IgD-negative memory B cell (primary cell): ENCODE data around the gene LAMB4. TPM values are rescaled to one million over a fixed set of nuclear protein-coding genes. Genes with fewer than 3 reads are reported as not detected.

Experiments used
- H3K27ac Mint-ChIP-seq, 3 donors: one replicate each; pipeline ENCODE4 v1.8.0; 2020 to 2022; ENCODE audit warnings: mild to moderate bottlenecking in 3 of 3, mixed read lengths in 3 of 3, moderate library complexity in 1 of 3
- H3K27me3 Mint-ChIP-seq: one replicate; pipeline ENCODE4 v1.8.0; 2021; ENCODE audit warnings: mixed read lengths
- H3K36me3 Mint-ChIP-seq: one replicate; pipeline ENCODE4 v1.8.0; 2020; ENCODE audit warnings: mild to moderate bottlenecking, mixed read lengths
- H3K4me1 Mint-ChIP-seq, 3 donors: one replicate each; pipeline ENCODE4 v1.8.0; 2020 to 2022; ENCODE audit warnings: mixed read lengths in 3 of 3, mild to moderate bottlenecking in 1 of 3
- H3K4me3 Mint-ChIP-seq, 4 donors: one replicate each; pipeline ENCODE4 v1.8.0; 2020 to 2022; ENCODE audit warnings: mild to moderate bottlenecking in 4 of 4, mixed read lengths in 4 of 4, moderate library complexity in 3 of 4
- H3K9me3 Mint-ChIP-seq, 3 donors: one replicate each; pipeline ENCODE4 v1.8.0; 2020 to 2021; ENCODE audit warnings: mixed read lengths in 3 of 3, mild to moderate bottlenecking in 1 of 3
- polyA plus RNA-seq: library from polyadenylated mRNA; unstranded; fragments of 300-500 nt; fragmentation: Illumina TruSeq; gene quantifications from one replicate; pipeline ENCODE4 v1.2.3, GENCODE V29; 2021

Gene LAMB4
- polyA plus RNA-seq, 1 donor from 2014 or later: not detected

DNA sequence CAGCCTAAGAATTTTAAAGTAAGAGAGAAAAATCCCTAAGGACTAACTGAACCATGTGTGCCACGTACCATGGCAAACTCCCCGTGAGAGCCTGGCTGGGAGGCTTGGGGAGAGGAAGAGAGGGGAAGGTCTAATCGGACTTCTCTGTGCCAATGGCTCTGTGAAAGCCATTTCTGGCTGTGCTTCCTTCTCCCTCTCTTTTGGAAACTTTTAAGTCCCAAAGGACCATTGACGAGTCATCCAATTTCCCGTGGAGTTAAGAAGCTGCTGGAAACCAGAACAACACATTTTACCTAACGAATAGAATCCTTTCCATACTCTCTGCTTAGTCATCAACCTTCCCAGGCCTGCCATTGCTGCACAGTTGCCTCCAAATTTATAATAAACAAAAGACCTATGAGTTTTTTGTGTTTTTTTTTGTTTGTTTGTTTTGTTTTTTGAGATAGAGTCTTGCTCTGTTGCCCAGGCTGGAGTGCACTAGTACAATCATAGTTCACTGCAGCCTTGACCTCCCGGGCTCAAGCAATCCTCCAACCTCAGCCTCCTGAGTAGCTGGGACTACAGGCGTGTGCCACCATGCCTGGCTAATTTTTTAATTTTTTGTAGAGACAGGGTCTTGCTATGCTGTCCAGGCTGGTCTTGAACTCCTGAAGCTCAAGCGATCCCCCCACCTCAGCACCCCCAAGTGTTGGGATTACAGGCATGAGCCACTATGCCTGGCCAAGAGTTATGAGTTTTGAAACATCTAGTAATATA lies 140.4 kb downstream of the LAMB4 start:
- no peak overlapping the region for H3K4me3 Mint-ChIP-seq
- H3K9me3 Mint-ChIP-seq: peaks cover 0 to 6% (median 0%) of the 10 kb centered on the region in 3 donors
- H3K4me1 Mint-ChIP-seq: peaks cover 0 to 2% (median 0%) of the 10 kb centered on the region in 3 donors
- H3K36me3 Mint-ChIP-seq: no peaks in the 10 kb centered on the region
- no peak overlapping the region for H3K27ac Mint-ChIP-seq
- peaks cover 9% of the 10 kb centered on the region for H3K27me3 Mint-ChIP-seq

DNA sequence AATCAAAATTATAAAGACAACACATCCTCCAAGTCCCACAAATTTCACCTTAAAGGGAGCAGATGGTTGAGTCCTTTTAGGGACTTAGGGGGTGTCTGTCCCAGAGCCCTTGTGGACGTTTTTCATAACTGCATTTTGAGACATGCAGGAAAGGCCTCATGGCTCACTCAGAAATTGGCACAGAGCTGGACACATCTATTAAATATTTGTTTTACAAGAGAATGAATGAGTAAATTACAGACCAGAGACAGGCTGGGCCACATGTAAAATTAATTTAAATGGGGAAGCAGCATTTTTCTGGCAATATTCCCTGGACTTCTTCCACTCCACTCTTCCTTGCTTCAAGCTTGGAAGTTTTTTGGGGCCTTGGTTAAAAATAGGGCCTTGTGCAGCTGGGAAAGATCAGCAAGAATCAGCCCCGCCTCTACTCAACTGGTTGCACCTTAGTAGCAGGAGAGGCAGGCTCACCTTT lies 147.2 kb downstream of the LAMB4 start:
- Mint-ChIP-seq H3K4me3 (no peak overlapping the region), H3K27ac (no peak overlapping the region), H3K4me1 (no peaks in the 10 kb centered on the region), H3K36me3 (no peaks in the 10 kb centered on the region), H3K27me3 (peaks cover 8% of the 10 kb centered on the region), H3K9me3 (no peaks in the 10 kb centered on the region)

GRCh38 chr7:107982042-107982840 lies 147.9 kb downstream of the LAMB4 start:
- no peak overlapping the region for H3K4me3 Mint-ChIP-seq
- no peaks in the 10 kb centered on the region for H3K9me3 Mint-ChIP-seq
- no peak overlapping the region for H3K27ac Mint-ChIP-seq
- H3K27me3 Mint-ChIP-seq: peaks cover 5% of the 10 kb centered on the region
- H3K4me1 Mint-ChIP-seq: no peaks in the 10 kb centered on the region
- no peaks in the 10 kb centered on the region for H3K36me3 Mint-ChIP-seq

DNA sequence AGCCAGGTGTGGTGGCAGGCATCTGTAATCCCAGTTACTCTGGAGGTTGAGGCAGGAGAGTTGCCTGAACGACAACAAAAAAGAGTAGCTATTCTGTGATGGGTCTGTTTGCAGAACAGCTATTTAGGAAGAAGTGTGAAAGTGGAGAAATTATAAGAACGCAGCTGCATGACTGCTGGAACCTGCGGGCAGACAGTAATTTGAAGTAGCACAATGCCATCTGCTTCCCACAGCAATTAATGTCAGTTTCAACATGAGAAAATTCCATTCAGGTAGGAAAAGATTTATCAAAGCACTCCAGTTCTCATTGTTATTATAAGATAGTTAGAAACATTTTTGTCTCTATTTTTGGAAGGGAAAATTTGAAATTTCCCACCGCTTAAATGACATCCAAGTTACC lies 148.7 kb downstream of the LAMB4 start:
- no peaks in the 10 kb centered on the region for H3K36me3 Mint-ChIP-seq
- no peak overlapping the region for H3K27ac Mint-ChIP-seq
- H3K27me3 Mint-ChIP-seq: peaks cover 2% of the 10 kb centered on the region
- no peaks in the 10 kb centered on the region for H3K4me1 Mint-ChIP-seq
- no peaks in the 10 kb centered on the region for H3K9me3 Mint-ChIP-seq
- H3K4me3 Mint-ChIP-seq: no peak overlapping the region

DNA sequence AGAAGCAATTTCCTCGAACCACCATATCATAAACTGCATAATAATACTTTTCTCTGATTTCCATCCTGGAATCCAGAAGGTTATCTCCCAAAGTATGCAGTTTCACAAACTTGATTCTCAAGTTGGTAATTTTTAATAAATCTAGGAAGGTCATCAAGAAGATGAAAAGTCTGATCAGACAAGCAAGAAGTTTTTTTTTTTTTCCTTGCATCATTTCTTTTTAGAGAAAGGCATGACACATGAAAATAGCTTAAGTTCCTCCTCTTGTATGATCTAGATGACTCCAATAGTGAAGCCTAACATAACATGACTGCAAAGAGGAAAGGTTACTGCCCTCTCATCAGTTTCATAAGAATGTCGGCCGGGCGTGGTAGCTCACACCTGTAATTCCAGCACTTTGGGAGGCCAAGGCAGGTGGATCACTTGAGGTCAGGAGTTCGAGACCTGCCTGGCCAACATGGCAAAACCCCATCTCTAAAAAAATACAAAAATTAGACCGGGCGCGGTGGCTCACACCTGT lies 149.4 kb downstream of the LAMB4 start:
- Mint-ChIP-seq H3K4me3 (no peak overlapping the region), H3K27ac (no peak overlapping the region), H3K36me3 (no peaks in the 10 kb centered on the region), H3K27me3 (peaks cover 2% of the 10 kb centered on the region), H3K9me3 (no peaks in the 10 kb centered on the region), H3K4me1 (no peaks in the 10 kb centered on the region)

DNA sequence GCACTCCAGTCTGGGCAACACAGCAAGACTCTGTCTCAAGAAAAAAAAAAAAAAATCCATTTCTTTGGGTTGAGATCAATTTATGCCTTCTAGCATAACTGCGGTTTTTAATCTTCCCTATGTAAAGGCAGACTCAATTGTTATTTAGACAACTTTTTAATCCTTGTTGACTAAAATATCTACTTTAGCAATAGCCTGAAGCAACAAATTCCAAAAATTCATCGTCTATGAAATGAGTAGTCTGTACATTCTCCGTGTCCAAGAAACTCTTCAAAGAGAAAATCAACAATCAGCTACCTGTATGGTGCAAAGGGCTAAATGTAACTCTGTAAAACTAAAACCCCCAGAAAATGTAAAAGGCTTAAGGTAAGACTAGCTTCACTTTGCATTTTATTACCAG lies 150.0 kb downstream of the LAMB4 start:
- Mint-ChIP-seq H3K4me1 (no peaks in the 10 kb centered on the region), H3K36me3 (no peaks in the 10 kb centered on the region), H3K27ac (no peak overlapping the region), H3K4me3 (no peak overlapping the region), H3K9me3 (no peaks in the 10 kb centered on the region), H3K27me3 (peaks cover 2% of the 10 kb centered on the region)

- Mint-ChIP-seq H3K27me3 (peaks cover 2% of the 10 kb centered on the region), H3K27ac (no peak overlapping the region), H3K4me1 (no peaks in the 10 kb centered on the region), H3K36me3 (no peaks in the 10 kb centered on the region), H3K4me3 (no peak overlapping the region), H3K9me3 (no peaks in the 10 kb centered on the region)
Observed at GRCh38 chr7:107978815-107979408, 151.2 kb downstream of the LAMB4 start.

- Mint-ChIP-seq H3K4me1 (no peaks in the 10 kb centered on the region), H3K9me3 (no peaks in the 10 kb centered on the region), H3K4me3 (no peak overlapping the region)
Observed at GRCh38 chr7:107977048-107977447, 153.1 kb downstream of the LAMB4 start.

DNA sequence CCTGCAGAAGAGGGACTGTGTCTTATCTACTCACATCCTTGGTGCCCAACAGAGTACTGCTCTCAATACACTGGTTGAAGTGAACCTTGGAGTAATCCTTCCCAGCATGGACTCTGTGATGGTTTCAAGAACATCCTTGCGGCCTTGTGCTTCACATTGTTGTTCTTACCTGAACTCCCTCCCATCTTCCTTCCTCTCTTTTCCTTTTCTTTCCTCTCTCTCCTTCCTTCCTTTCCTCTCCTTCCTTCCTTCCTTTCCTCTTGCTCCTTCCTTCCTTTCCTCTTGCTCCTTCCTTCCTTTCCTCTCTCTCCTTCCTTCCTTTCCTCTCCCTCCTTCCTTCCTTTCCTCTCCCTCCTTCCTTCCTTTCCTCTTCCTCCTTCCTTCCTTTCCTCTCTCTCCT lies 153.5 kb downstream of the LAMB4 start:
- H3K4me1 Mint-ChIP-seq: no peaks in the 10 kb centered on the region

More at GRCh38 chr7:107977048-107977447, 153.1 kb downstream of the LAMB4 start:
- no peaks in the 10 kb centered on the region for H3K36me3 Mint-ChIP-seq
- peaks cover 2% of the 10 kb centered on the region for H3K27me3 Mint-ChIP-seq
- no peak overlapping the region for H3K27ac Mint-ChIP-seq

GRCh38 chr7:107975394-107976013 lies 154.7 kb downstream of the LAMB4 start:
- no peak overlapping the region for H3K27ac Mint-ChIP-seq
- H3K36me3 Mint-ChIP-seq: no peaks in the 10 kb centered on the region
- H3K4me3 Mint-ChIP-seq: no peak overlapping the region
- no peaks in the 10 kb centered on the region for H3K4me1 Mint-ChIP-seq
- peaks cover 1% of the 10 kb centered on the region for H3K27me3 Mint-ChIP-seq
- no peaks in the 10 kb centered on the region for H3K9me3 Mint-ChIP-seq

More for the DNA sequence above, 153.5 kb downstream of the LAMB4 start:
- no peaks in the 10 kb centered on the region for H3K9me3 Mint-ChIP-seq
- no peak overlapping the region for H3K27ac Mint-ChIP-seq
- peaks cover 2% of the 10 kb centered on the region for H3K27me3 Mint-ChIP-seq
- H3K36me3 Mint-ChIP-seq: no peaks in the 10 kb centered on the region
- H3K4me3 Mint-ChIP-seq: no peak overlapping the region

DNA sequence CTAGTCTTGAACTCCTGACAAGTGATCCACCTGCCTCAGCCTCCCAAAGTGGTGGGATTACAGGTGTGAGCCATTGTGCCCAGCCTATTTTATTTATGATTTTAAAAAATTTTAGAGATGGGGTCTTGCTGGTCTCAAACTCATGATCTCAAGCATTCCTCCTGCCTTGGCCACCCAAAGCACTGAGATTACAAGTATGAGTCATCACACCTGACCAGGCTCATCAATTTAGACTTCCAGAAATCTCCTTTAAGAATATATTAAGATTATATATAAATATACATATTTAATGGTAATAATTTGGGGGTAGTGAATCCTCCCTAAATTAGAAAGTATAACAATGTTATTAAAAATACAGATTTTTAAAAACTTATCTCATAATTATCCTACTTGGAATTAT lies 156.3 kb downstream of the LAMB4 start:
- Mint-ChIP-seq H3K4me1 (no peaks in the 10 kb centered on the region), H3K27ac (no peak overlapping the region), H3K27me3 (peaks cover 4% of the 10 kb centered on the region), H3K36me3 (no peaks in the 10 kb centered on the region), H3K9me3 (no peaks in the 10 kb centered on the region), H3K4me3 (no peak overlapping the region)

Other genes starting within 250 kb of the LAMB4 start
- 45.2 TPM for gene DLD, start 239.2 kb downstream of the LAMB4 start, polyA plus RNA-seq
- gene LAMB1, start 127.2 kb downstream of the LAMB4 start, polyA plus RNA-seq: not detected